H1 (cell line): ENCODE measurements around the gene MCUR1. TPM values are rescaled to one million over a fixed set of nuclear protein-coding genes. Genes with fewer than 3 reads are reported as not detected.
"Not testable (repeated sequence)": the region's sequence is repeated elsewhere in the genome, so short reads cannot be mapped to it uniquely, and the experiment has no call there.

ENCODE experiments used
- CTCF ChIA-PET: fragments of 300-600 bp; sonication (Branson Sonifier 250); formaldehyde crosslinking; loops from one replicate; lab custom pipeline; 2021; ENCODE audit not compliant: partially characterized antibody; lab: Charles Lee
- POLR2A ChIA-PET: fragments of 300-600 bp; sonication (Branson Sonifier 250); formaldehyde crosslinking; loops from one replicate; lab custom pipeline; 2021; ENCODE audit warnings: inconsistent platforms; ENCODE audit not compliant: partially characterized antibody; lab: Charles Lee
- DNase-seq, 2 experiments: peaks; one replicate each; pipeline versions ENCODE4 v3.0.0 to v3.0.0-alpha.2; 2010 to 2022; ENCODE audit warnings: low spot score in 2 of 2, low read depth in 1 of 2, mixed read lengths in 1 of 2
- FAIRE-seq: peaks from 2 replicates; lab custom pipeline; 2011; peaks lifted over from hg19 to GRCh38; lab: Jason Lieb, UNC
- H2AFZ ChIP-seq: 2 replicates; pipeline ENCODE4 v1.8.1; 2012; ENCODE audit warnings: low read length, inconsistent platforms
- H2AK5ac ChIP-seq: 2 replicates; pipeline ENCODE4 v1.6.1; 2013; ENCODE audit warnings: low read depth, low read length
- H2BK120ac ChIP-seq: replicated peaks from 2 replicates; pipeline ENCODE3; 2013; ENCODE audit warnings: low read depth, low read length, inconsistent platforms
- H2BK12ac ChIP-seq: 2 replicates; pipeline ENCODE4 v1.6.1; 2013; ENCODE audit warnings: low read depth, low read length
- H2BK15ac ChIP-seq: 2 replicates; pipeline ENCODE4 v1.6.1; 2013; ENCODE audit warnings: low read length
- H2BK20ac ChIP-seq: 2 replicates; pipeline ENCODE4 v1.6.1; 2013; ENCODE audit warnings: low read length
- H2BK5ac ChIP-seq: 2 replicates; pipeline ENCODE4 v1.6.1; 2013; ENCODE audit warnings: low read depth, low read length
- H3K14ac ChIP-seq: 2 replicates; pipeline ENCODE4 v1.6.1; 2013; ENCODE audit warnings: inconsistent platforms; ENCODE audit not compliant: insufficient read length
- H3K18ac ChIP-seq: 2 replicates; pipeline ENCODE4 v1.6.1; 2013; ENCODE audit warnings: low read length; ENCODE audit errors: extremely low read depth
- H3K23ac ChIP-seq: 2 replicates; pipeline ENCODE4 v1.6.1; 2013; ENCODE audit warnings: inconsistent platforms; ENCODE audit not compliant: insufficient read length
- H3K23me2 ChIP-seq: 2 replicates; pipeline ENCODE4 v1.6.1; 2013; ENCODE audit warnings: low read depth, low read length
- H3K27ac ChIP-seq: 2 replicates; pipeline ENCODE4 v1.6.1; 2011; ENCODE audit warnings: low read depth, low read length, inconsistent platforms
- H3K27me3 ChIP-seq, 4 experiments: replicated peaks in 1 of 4; 1 replicate in 1 of 4; 2 replicates in 3 of 4; pipeline versions ENCODE4 v1.6.1 to v1.8.1; 2011 to 2013; ENCODE audit warnings: low read length in 3 of 4, mild to moderate bottlenecking in 3 of 4, inconsistent platforms in 2 of 4, mixed read lengths in 2 of 4, moderate library complexity in 1 of 4; ENCODE audit not compliant: control insufficient read depth in 3 of 4, insufficient read depth in 3 of 4; ENCODE audit errors: extremely low read depth in 1 of 4
- H3K36me3 ChIP-seq, 4 experiments: 2 replicates each; pipeline versions ENCODE4 v1.6.1 to v1.8.1; 2011 to 2013; ENCODE audit warnings: mild to moderate bottlenecking in 4 of 4, low read length in 3 of 4, moderate library complexity in 2 of 4, control low read depth in 1 of 4, inconsistent platforms in 1 of 4; ENCODE audit not compliant: insufficient read depth in 4 of 4, control insufficient read depth in 2 of 4
- H3K4ac ChIP-seq: replicated peaks from 2 replicates; pipeline ENCODE3; 2013; ENCODE audit warnings: low read length, low read depth, mixed read lengths, inconsistent platforms; ENCODE audit not compliant: insufficient read length
- H3K4me1 ChIP-seq, 4 experiments: replicated peaks in 1 of 4; 1 replicate in 1 of 4; 2 replicates in 3 of 4; pipeline versions ENCODE4 v1.6.1 to v1.8.1; 2011 to 2013; ENCODE audit warnings: low read length in 3 of 4, inconsistent platforms in 2 of 4, mixed read lengths in 1 of 4; ENCODE audit not compliant: insufficient read depth in 4 of 4, control insufficient read depth in 3 of 4
- H3K4me2 ChIP-seq, 2 experiments: 2 replicates each; pipeline versions ENCODE4 v1.6.1 to v1.8.1; 2011 to 2013; ENCODE audit warnings: low read depth in 2 of 2, low read length in 2 of 2, control low read depth in 1 of 2, inconsistent platforms in 1 of 2, mild to moderate bottlenecking in 1 of 2; ENCODE audit not compliant: insufficient read depth in 1 of 2
- H3K4me3 ChIP-seq, 4 experiments: fragments of 200-600, 300-600 bp in 1 of 4; sonication (generic), shearing (Covaris generic), sonication (Bioruptor Twin) in 1 of 4; 2 replicates each; pipeline versions ENCODE4 v1.5.1 to v1.8.1; 2011 to 2016; ENCODE audit warnings: low read length in 4 of 4, low read depth in 3 of 4, control low read depth in 2 of 4, inconsistent platforms in 2 of 4, mild to moderate bottlenecking in 2 of 4, mixed read lengths in 1 of 4, moderate library complexity in 1 of 4; ENCODE audit not compliant: insufficient read depth in 2 of 4; ENCODE audit errors: extremely low read depth in 1 of 4
- H3K56ac ChIP-seq: replicated peaks from 2 replicates; pipeline ENCODE3; 2013; ENCODE audit warnings: low read depth, mild to moderate bottlenecking, mixed read lengths, low read length, inconsistent platforms; ENCODE audit not compliant: insufficient read length
- H3K79me1 ChIP-seq: 2 replicates; pipeline ENCODE4 v1.6.1; 2013; ENCODE audit warnings: low read depth, low read length, control low read depth
- H3K79me2 ChIP-seq, 2 experiments: 2 replicates each; pipeline versions ENCODE4 v1.6.1 to v1.8.1; 2012 to 2013; ENCODE audit warnings: low read length in 2 of 2, mild to moderate bottlenecking in 2 of 2, inconsistent platforms in 1 of 2; ENCODE audit not compliant: insufficient read depth in 2 of 2, control insufficient read depth in 1 of 2
- H3K9ac ChIP-seq, 4 experiments: replicated peaks in 1 of 4; 1 replicate in 1 of 4; 2 replicates in 3 of 4; pipeline versions ENCODE4 v1.6.1 to v1.8.1; 2011 to 2013; ENCODE audit warnings: low read depth in 3 of 4, low read length in 3 of 4, control low read depth in 2 of 4, mild to moderate bottlenecking in 2 of 4, moderate library complexity in 2 of 4, inconsistent platforms in 1 of 4; ENCODE audit errors: extremely low read depth in 1 of 4
- H3K9me3 ChIP-seq, 2 experiments: 2 replicates each; pipeline versions ENCODE4 v1.6.1 to v1.8.1; 2012 to 2013; ENCODE audit warnings: mild to moderate bottlenecking in 2 of 2, moderate library complexity in 2 of 2, control low read depth in 1 of 2, inconsistent platforms in 1 of 2, low read depth in 1 of 2, low read length in 1 of 2, mixed read lengths in 1 of 2; ENCODE audit not compliant: insufficient read depth in 2 of 2
- H4K20me1 ChIP-seq, 2 experiments: replicated peaks in 1 of 2; 2 replicates each; pipeline versions ENCODE3 to v1.8.1; 2011 to 2013; ENCODE audit warnings: inconsistent platforms in 2 of 2, low read length in 2 of 2, mild to moderate bottlenecking in 1 of 2; ENCODE audit not compliant: insufficient read depth in 2 of 2, control insufficient read depth in 1 of 2
- H4K5ac ChIP-seq: 2 replicates; pipeline ENCODE4 v1.6.1; 2013; ENCODE audit warnings: low read length, low read depth, mixed read lengths, inconsistent platforms; ENCODE audit not compliant: insufficient read length
- H4K8ac ChIP-seq: 2 replicates; pipeline ENCODE4 v1.8.0; 2013; ENCODE audit warnings: mild to moderate bottlenecking, moderate library complexity, low read length, inconsistent platforms; ENCODE audit not compliant: insufficient read depth; ENCODE audit errors: extremely low read depth
- H4K91ac ChIP-seq: replicated peaks from 2 replicates; pipeline ENCODE3; 2013; ENCODE audit warnings: low read length, mixed read lengths, inconsistent platforms; ENCODE audit not compliant: insufficient read length
- WGBS, 2 experiments: shearing (Covaris generic) in 1 of 2; methylation state at CpG; one replicate each; pipeline versions ENCODE4 v1.1.6 to v1.1.7; 2013 to 2015; ENCODE audit warnings: low lambda C conversion rate in 2 of 2, mixed read lengths in 2 of 2, inconsistent platforms in 1 of 2, low coverage in 1 of 2, missing lambda C conversion rate in 1 of 2; ENCODE audit not compliant: insufficient replicate concordance in 2 of 2, insufficient coverage in 1 of 2, insufficient read length in 1 of 2; ENCODE audit errors: extremely low coverage in 1 of 2, missing lambda C conversion rate in 1 of 2; 5-methylcytosine and 5-hydroxymethylcytosine counted together
- polyA plus RNA-seq, 7 experiments: library from polyadenylated mRNA; depleted of rRNA in 3 of 7; stranded (reverse) in 5 of 7; unstranded in 2 of 7; fragments of >200 nt in 5 of 7; fragments of 200-250 nt in 2 of 7; gene quantifications; 1 replicate in 5 of 7; 2 replicates in 1 of 7; 4 replicates in 1 of 7; pipeline versions ENCODE4 v1.2.1 to v1.2.3, GENCODE V29; 2011 to 2013; ENCODE audit warnings: missing spikeins in 2 of 7, mixed read lengths in 2 of 7
- total RNA-seq: library from RNA; stranded (reverse); fragmentation: NEBNext Ultra II Directional; extraction: Animal tissue kit (Norgen Biotek cat#: 25700); gene quantifications from 2 replicates; pipeline ENCODE4 v1.2.1, GENCODE V29; 2021

Gene MCUR1
- total and polyA plus RNA-seq, 2 of the 8 experiments (the other 6 are each of a cell fraction or from before 2014, with no cell fraction given) = 9.6 to 37.3 TPM

DNA sequence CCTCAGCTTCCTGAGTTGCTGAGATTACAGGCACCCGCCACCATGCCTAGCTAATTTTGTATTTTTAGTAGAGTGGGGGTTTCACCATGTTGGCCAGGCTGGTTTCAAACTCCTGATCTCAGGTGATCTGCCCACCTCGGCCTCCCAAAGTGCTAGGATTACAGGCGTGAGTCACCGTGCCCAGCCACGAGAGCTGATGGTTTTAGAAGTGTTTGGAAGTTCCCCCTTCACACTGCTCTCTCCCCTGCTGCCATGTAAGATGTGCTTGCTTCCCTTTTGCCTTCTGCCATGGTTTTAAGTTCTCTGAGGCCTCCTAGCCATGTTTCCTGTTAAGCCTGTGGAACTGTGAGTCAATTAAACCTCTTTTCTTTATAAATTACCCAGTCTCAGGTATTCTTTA is 36.3 kb upstream of the MCUR1 start:
- H3K79me2 ChIP-seq, H2BK5ac ChIP-seq, H4K8ac ChIP-seq, DNase-seq, H2BK120ac ChIP-seq, H3K56ac ChIP-seq, H3K4me2 ChIP-seq, H2AK5ac ChIP-seq, H4K91ac ChIP-seq, H3K27me3 ChIP-seq, H2BK20ac ChIP-seq, H3K14ac ChIP-seq, H3K23me2 ChIP-seq, H2AFZ ChIP-seq, H3K36me3 ChIP-seq, H3K79me1 ChIP-seq, H3K27ac ChIP-seq, H3K18ac ChIP-seq, H3K23ac ChIP-seq, H3K9me3 ChIP-seq, H2BK15ac ChIP-seq, H4K5ac ChIP-seq, H3K4me3 ChIP-seq, H3K4ac ChIP-seq, H2BK12ac ChIP-seq, H3K4me1 ChIP-seq, H4K20me1 ChIP-seq, FAIRE-seq, H3K9ac ChIP-seq: not testable (repeated sequence)
- 84% methylated on average over 5 of the region's 5 CpGs; no CpG with 5 or more reads in 1 of the 2 experiments for WGBS, 2 experiments
- POLR2A ChIA-PET = interaction anchor here (1.2 to 1.4 kb wide), 2 partner anchors 20 to 36 kb away, joined by 3 to 5 read pairs; partner anchors contain the start of gene MCUR1
- CTCF ChIA-PET = interaction anchor here (1.3 kb wide), 2 partner anchors 10 to 216 kb away, joined by 3 to 6 read pairs; no protein-coding TSS in a partner anchor
